Measurements from ENCODE around the gene VASN.
"Not testable (repeated sequence)": the region's sequence is repeated elsewhere in the genome, so short reads cannot be mapped to it uniquely, and the experiment has no call there.

The VASN gene

DNA sequence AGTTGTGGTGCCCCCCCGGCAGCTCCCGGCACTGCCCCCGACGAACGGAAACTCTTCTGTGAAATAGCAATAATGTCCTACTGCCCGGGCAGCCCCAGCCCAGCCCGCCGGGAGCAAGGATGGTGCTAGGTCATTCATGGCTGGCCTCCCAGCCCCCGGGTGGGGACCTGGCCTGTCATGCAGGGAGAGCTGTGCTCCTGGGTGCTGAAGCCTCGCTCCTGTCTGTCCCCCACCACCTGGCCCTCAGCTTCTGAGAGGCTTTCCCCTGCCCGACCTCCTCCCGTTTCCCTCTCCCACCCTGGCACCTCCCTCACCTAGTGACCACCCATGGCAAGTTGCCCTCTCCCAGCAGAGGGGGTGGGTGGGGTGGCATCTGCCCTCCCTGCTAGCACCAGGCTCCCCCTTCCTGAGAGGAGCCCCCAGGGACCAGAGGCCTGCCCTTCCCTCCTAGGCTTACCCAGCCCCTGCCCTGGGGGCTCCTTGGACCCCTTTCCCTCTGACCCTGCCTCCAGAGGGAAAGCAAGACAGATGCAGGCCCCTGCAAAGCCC is 34.0 kb upstream of the VASN start:
- no peak for DNase-seq

GRCh38 chr16:4338125-4338582 is 33.5 kb upstream of the VASN start:
- no peak for DNase-seq

GRCh38 chr16:4338712-4339299 is 32.8 kb upstream of the VASN start:
- no peak for DNase-seq

GRCh38 chr16:4339455-4339854 is 32.2 kb upstream of the VASN start:
- no peak for DNase-seq

- DNase-seq, result no peak
Measured at GRCh38 chr16:4339909-4340308, 31.7 kb upstream of the VASN start.

DNA sequence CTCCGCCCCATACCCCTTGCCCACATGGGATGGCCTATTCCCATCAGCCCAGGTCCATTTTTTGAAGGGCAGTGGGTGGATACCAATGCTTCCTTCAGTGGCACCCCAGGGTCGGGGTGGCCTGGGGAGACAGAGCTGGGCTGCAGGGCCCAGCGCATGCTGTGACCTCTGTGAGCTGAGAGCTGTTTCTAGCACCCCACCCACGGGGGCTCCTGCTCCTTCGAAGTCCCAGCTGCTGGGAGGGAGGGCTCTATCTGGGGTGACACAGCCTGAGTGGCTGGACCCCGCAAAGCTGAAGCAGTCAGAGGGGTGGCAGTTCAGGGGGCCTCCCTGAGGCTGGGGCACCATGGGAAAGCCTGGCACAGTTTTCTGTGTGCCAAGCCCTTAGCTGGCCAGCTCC is 31.2 kb upstream of the VASN start:
- DNase-seq, result no peak

DNA sequence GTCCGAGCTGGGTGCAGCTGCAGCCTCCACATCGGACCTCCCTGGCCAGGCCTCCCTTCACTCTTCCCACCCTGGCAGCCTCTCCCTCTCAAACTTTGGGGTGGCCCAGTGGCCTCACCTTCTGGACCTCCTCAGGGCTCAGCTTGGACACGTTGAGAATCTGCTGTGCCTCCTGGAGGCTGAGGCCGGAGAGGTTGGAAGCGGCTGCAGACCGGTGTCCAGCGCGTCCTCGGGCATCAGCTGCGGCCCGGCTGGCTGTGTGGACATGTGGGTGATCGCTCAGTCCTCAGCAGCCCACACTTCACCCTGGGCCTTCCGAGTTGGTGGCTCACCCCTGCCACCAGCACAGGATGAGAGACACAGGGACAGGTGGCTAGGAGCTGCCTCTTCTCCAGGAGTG is 30.4 kb upstream of the VASN start:
- DNase-seq, result no peak

DNA sequence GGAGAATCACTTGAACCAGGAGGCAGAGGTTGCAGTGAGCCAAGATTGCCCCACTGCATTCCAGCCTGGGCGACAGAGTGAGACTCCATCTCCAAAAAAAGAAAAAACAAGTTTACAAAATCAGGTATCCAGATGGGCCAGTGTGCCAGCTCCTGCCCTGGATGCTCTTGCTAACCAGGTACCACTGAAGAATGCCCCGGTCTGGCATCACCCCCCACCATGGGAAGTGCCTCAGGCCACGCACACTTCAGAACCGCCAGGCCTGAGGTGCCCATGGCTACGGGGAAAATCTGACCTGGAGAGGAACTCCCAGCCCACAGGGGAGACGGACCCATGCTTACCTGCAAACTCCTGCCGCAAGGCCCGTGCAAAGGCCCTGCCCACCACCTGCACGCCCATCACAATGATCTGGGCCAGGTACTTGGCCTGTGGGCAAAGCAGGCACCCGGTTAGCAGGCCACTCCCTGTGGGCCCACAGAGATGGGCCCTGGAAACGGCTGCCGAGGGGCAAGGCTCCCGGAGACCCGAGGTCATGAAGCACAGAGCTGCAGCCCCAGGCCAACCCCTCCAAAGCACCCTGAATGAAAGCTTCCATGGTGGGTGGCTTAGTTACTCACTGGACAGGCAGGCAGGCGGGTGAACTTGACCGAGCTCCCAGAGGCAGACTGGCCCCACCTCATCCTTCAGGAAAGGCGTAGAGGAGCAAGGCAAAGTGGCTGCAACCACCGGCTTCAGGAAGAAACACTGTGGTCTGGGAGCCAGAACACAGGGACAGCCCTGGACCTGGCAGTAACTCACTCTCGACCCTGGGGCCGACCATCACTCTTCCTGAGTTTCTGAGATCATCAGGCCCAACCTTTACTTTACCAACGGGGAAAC is 28.5 kb upstream of the VASN start:
- DNase-seq, result no peak

DNA sequence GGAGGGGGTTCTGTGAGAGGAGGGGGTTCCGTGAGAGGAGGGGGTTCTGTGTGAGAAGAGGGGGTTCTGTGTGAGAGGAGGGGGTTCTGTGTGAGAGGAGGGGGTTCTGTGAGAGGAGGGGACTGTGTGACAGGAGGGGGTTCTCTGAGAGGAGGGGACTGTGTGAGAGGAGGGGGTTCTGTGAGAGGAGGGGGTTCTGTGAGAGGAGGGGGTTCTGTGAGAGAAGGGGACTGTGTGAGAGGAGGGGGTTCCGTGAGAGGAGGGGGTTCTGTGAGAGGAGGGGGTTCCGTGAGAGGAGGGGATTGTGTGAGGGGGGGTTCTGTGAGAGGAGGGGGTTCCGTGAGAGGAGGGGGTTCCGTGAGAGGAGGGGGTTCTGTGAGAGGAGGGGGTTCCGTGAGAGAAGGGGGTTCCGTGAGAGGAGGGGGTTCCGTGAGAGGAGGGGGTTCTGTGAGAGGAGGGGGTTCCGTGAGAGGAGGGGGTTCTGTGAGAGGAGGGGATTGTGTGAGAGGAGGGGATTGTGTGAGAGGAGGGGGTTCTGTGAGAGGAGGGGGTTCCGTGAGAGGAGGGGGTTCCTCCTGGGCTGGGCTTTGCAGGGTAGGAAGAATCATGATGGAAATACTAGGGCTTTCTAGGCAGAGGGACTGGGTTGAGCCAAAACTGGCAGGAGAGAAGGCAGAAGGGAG is 27.2 kb upstream of the VASN start:
- DNase-seq, result not testable (repeated sequence)

- no peak for DNase-seq
Measured at GRCh38 chr16:4344983-4345835, 26.4 kb upstream of the VASN start.

DNA sequence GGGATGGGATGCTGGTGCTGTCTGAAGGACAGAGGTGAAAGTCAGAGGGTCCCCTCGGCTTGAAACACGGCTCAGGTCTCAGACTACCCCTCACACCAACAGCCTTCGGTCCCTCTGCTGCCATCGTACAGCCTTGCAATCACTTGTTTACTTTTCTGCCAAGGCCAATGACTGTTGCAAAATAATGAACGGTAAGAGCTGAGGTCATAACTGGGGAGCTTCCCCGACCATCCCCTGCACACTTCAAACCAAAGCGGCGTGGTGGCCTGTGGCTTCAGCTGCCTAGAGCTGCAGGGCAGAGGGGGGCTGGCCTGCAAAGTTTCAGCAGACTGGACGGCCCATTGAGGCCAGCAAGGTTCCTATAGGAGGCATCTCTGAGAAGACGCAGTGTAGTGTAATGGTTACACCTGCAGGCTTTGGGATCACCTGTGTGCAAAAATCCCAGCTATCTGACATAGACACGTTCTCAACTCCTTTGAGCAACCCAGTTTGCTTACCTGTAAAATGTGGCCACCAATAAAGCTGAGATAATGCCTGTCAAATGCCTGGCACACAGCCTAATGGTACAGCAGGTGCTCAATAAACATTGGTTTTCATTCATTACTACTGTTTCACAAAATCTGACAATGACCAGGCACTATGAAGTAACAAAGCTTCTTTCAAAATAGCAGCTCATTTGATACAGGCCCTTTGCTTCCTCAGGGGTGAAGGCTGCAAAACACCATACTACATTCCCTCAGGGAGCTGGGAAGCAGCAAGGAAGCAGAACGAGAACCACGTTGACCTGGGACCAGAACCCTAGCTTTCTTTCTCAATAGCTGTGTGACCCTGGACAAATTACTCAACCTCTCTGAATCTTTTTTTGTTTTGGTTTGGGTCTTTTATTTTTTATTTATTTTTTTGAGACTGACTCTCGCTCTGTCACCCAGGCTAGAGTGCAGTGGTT is 25.5 kb upstream of the VASN start:
- no peak for DNase-seq

DNA sequence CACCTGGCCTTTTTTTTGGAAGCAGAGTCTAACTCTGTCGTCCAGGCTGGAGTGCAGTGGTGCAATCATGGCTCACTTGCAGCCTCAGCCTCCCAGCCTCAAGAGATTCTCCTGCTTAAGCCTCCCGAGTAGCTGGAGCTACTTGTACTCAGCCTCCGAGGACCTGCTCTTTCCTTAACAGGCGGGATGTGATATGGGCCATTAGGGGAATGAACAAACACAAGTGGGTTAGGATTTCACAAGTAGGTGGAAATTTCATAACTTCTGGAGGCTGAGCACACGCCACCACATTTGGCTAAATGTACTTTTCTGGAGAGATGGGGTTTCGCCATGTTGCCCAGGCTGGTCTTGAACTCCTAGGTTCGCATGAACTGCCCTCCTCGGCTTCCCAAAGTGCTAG is 24.6 kb upstream of the VASN start:
- DNase-seq, result no peak

DNA sequence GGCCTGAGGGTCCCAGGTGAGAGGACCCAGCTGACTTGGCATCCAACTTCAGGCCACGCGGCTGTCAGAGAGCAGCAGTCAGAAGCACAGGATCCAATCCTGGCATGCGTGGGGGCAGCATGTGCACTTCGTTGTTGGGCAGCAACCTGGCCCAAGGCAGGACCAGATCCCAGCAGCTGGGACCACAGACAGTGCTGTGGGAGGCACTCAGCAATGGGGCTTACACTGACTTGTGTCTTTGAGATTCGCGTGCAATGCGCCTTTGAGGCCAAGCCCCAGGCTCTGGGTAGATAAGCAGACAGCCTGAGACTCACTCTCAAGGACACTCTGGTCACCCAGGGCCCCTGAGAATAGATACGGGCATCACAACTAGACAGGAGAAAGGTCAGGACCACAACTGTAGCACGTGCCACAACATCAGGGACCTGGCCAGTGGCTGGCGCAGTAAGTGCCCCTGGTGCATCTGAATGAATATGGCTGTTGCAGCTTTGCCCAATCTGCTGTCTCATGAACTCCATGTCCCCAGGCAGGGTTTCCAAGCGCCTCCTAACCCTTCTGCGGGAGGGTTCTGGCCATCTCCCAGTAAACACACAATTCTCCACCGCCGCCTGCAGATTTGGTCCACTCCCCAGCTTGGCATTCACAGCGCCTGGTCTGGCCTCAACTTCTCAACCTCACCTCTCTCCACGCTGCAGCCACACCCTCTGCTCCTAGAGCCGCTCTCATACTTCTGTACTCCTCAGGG is 23.7 kb upstream of the VASN start:
- DNase-seq, result peak; percentile 91

DNA sequence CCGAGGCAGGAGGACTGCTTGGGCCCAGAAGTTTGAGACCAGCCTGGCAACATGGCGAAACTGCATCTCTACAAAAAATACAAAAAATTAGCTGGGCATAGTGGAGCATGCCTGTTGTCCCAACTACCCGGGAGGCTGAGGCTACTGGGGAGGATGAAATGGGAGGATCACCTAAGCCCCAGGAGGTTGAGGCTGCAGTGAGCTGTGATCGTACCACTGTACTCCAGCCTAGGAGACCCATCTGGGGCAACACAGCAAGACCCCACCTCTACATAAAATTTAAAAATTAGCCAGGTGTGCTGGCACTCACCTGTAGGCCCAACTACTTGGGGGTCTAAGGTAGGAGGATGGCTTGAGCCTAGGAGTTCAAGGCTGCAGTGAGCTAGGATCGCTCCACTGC is 22.3 kb upstream of the VASN start:
- DNase-seq, result no peak

GRCh38 chr16:4350365-4350786 is 21.3 kb upstream of the VASN start:
- no peak for DNase-seq

DNA sequence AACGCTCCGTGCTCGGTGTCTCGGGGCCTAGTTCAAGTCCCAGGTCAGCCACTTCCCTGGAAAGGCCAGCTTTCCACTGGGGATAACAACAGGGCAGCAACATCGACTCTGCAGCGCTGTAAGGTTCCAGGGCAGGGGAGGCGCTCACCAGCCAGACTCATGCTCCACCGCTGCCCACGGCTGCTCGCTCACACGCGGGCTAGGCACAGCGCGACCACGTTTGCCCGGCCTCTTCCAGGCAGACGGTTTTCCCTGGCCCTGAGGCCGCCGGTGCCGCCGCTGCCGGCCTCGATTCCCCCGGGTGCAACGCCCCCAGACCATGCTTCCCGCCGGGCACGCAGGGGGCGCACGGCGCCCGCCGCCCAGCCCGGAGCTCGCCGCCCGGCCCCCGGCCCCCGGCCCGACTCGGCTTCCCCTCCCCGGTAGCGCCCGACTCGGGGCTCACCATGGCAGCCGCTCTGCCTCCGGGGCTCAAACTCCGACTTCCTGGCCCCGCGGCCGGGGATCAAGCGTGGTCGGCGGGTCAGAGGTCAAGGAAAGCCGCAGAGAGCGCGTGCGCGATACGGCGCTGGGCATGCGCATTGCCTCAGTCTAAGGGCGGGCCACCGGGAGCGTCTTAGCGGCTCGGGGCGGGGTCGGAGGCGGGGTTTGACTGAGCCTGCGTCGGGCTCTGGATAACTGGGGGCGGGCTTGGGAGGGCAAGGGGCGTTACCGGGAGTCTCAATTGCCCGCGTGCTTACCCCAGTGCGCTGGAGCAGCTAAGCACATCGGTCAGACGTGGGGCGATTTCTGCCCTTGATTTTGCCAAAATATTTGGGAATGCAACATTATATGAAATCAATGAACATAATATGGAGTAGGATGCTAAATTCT is 20.6 kb upstream of the VASN start, which contains the start of gene PAM16:
Gene PAM16, minus strand, starts transcription at position 535 of the 873 bp plus-strand sequence. Its CDS starts 87 bp downstream, at position 448.
- DNase-seq, result peak; percentile 98

DNA sequence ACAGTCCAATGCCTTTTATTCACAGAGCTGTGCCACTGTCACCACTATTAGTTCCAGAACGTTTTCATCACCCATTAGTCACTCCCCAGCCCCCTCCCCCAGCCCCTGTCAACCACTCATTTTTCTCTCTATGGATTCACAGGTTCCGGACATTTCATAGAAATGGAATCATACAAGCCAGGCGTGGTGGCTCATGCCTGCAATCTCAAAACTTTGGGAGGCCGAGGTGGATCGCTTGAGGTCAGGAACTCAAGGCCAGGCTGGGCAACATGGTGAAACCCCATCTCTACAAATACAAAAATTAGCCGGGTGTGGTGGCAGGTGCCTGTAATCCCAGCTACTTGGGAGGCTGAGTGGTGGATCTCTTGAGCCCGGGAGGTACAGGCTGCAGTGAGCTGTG is 19.8 kb upstream of the VASN start:
- no peak for DNase-seq

GRCh38 chr16:4352843-4353242 is 18.8 kb upstream of the VASN start:
- DNase-seq, result no peak

- no peak for DNase-seq
Measured at GRCh38 chr16:4353675-4354074, 18.0 kb upstream of the VASN start.
